GM12873 (cell line): ENCODE data around the gene DNMT3B.

Source experiments
- CTCF ChIP-seq: IDR thresholded peaks from 2 replicates; pipeline ENCODE4 v1.5.1; 2012; ENCODE audit warnings: low read depth, mild to moderate bottlenecking, moderate library complexity, low read length, control low read depth; ENCODE audit not compliant: insufficient read depth; ENCODE audit errors: missing control alignments

The DNMT3B gene

GRCh38 chr20:32772046-32772445, 9.9 kb downstream of the DNMT3B start:
- TF ChIP-seq CTCF, result no peak

- TF ChIP-seq CTCF, result no peak
Observed at GRCh38 chr20:32773223-32773622, 11.0 kb downstream of the DNMT3B start.

GRCh38 chr20:32773855-32774254, 11.7 kb downstream of the DNMT3B start:
- TF ChIP-seq CTCF, result no peak

GRCh38 chr20:32775336-32775991, 13.3 kb downstream of the DNMT3B start:
- no peak for TF ChIP-seq CTCF

- TF ChIP-seq CTCF, result no peak
Observed at GRCh38 chr20:32777177-32777956, 15.2 kb downstream of the DNMT3B start.

- peak; percentile 2 for TF ChIP-seq CTCF
Observed at GRCh38 chr20:32779500-32780211, 17.5 kb downstream of the DNMT3B start.

GRCh38 chr20:32780278-32780677, 18.1 kb downstream of the DNMT3B start:
- no peak for TF ChIP-seq CTCF
